ENCODE measurements around the gene GCH1.
"Not testable (repeated sequence)": the region's sequence is repeated elsewhere in the genome, so short reads cannot be mapped to it uniquely, and the experiment has no call there.

GCH1 gene

GRCh38 chr14:54805445-54806322, 96.9 kb downstream of the GCH1 start:
- no peaks in the 10 kb centered on the region for H3K36me3 ChIP-seq (ENCODE audit: control insufficient read depth, insufficient read depth, low read length)
- H3K4me3 ChIP-seq (ENCODE audit: insufficient read depth, low read depth, low read length, poor library complexity, severe bottlenecking), result no peak overlapping the region
- no peaks in the 10 kb centered on the region for H3K4me1 ChIP-seq (ENCODE audit: control insufficient read depth, insufficient read depth, low read length, poor library complexity, severe bottlenecking)
- H3K9me3 ChIP-seq (ENCODE audit: control insufficient read depth, low read length), result no peaks in the 10 kb centered on the region
- no peak overlapping the region for H3K27ac ChIP-seq (ENCODE audit: insufficient read depth, low read length, poor library complexity, severe bottlenecking)
- no peaks in the 10 kb centered on the region for H3K27me3 ChIP-seq (replicated peaks; ENCODE audit: control insufficient read depth, insufficient read depth, low read length, poor library complexity, severe bottlenecking)
- peak; percentile 32 to 50 (median 41) for DNase-seq

- Histone ChIP-seq H3K9me3 (ENCODE audit: control insufficient read depth, low read length) (no peaks in the 10 kb centered on the region), H3K4me1 (ENCODE audit: control insufficient read depth, insufficient read depth, low read length, poor library complexity, severe bottlenecking) (no peaks in the 10 kb centered on the region), H3K4me3 (ENCODE audit: insufficient read depth, low read depth, low read length, poor library complexity, severe bottlenecking) (no peak overlapping the region), H3K27me3 (replicated peaks; ENCODE audit: control insufficient read depth, insufficient read depth, low read length, poor library complexity, severe bottlenecking) (no peaks in the 10 kb centered on the region), H3K36me3 (ENCODE audit: control insufficient read depth, insufficient read depth, low read length) (no peaks in the 10 kb centered on the region), H3K27ac (ENCODE audit: insufficient read depth, low read length, poor library complexity, severe bottlenecking) (no peak overlapping the region)
- no peak for DNase-seq
Observed at GRCh38 chr14:54805070-54805444, 97.6 kb downstream of the GCH1 start.

- Histone ChIP-seq H3K36me3 (ENCODE audit: control insufficient read depth, insufficient read depth, low read length) (no peaks in the 10 kb centered on the region), H3K9me3 (ENCODE audit: control insufficient read depth, low read length) (no peaks in the 10 kb centered on the region), H3K4me1 (ENCODE audit: control insufficient read depth, insufficient read depth, low read length, poor library complexity, severe bottlenecking) (no peaks in the 10 kb centered on the region), H3K27me3 (replicated peaks; ENCODE audit: control insufficient read depth, insufficient read depth, low read length, poor library complexity, severe bottlenecking) (no peaks in the 10 kb centered on the region), H3K4me3 (ENCODE audit: insufficient read depth, low read depth, low read length, poor library complexity, severe bottlenecking) (no peak overlapping the region), H3K27ac (ENCODE audit: insufficient read depth, low read length, poor library complexity, severe bottlenecking) (no peak overlapping the region)
- DNase-seq, result no peak
Observed at GRCh38 chr14:54804538-54805041, 98.0 kb downstream of the GCH1 start.

- Histone ChIP-seq H3K4me3 (ENCODE audit: insufficient read depth, low read depth, low read length, poor library complexity, severe bottlenecking) (no peak overlapping the region), H3K27me3 (replicated peaks; ENCODE audit: control insufficient read depth, insufficient read depth, low read length, poor library complexity, severe bottlenecking) (no peaks in the 10 kb centered on the region), H3K27ac (ENCODE audit: insufficient read depth, low read length, poor library complexity, severe bottlenecking) (no peak overlapping the region), H3K9me3 (ENCODE audit: control insufficient read depth, low read length) (no peaks in the 10 kb centered on the region), H3K4me1 (ENCODE audit: control insufficient read depth, insufficient read depth, low read length, poor library complexity, severe bottlenecking) (no peaks in the 10 kb centered on the region), H3K36me3 (ENCODE audit: control insufficient read depth, insufficient read depth, low read length) (no peaks in the 10 kb centered on the region)
- no peak for DNase-seq
Observed at GRCh38 chr14:54803926-54804537, 98.6 kb downstream of the GCH1 start.

- H3K4me1 ChIP-seq (ENCODE audit: control insufficient read depth, insufficient read depth, low read length, poor library complexity, severe bottlenecking), result no peaks in the 10 kb centered on the region
- no peak overlapping the region for H3K4me3 ChIP-seq (ENCODE audit: insufficient read depth, low read depth, low read length, poor library complexity, severe bottlenecking)
- no peaks in the 10 kb centered on the region for H3K27me3 ChIP-seq (replicated peaks; ENCODE audit: control insufficient read depth, insufficient read depth, low read length, poor library complexity, severe bottlenecking)
- peak in 2 of 3 donors; percentile 6 to 11 for DNase-seq
- H3K9me3 ChIP-seq (ENCODE audit: control insufficient read depth, low read length), result no peaks in the 10 kb centered on the region
- no peaks in the 10 kb centered on the region for H3K36me3 ChIP-seq (ENCODE audit: control insufficient read depth, insufficient read depth, low read length)
- H3K27ac ChIP-seq (ENCODE audit: insufficient read depth, low read length, poor library complexity, severe bottlenecking), result no peak overlapping the region
Observed at GRCh38 chr14:54803396-54803795, 99.2 kb downstream of the GCH1 start.

- H3K4me1 ChIP-seq (ENCODE audit: control insufficient read depth, insufficient read depth, low read length, poor library complexity, severe bottlenecking); H3K27me3 ChIP-seq (replicated peaks; ENCODE audit: control insufficient read depth, insufficient read depth, low read length, poor library complexity, severe bottlenecking); H3K9me3 ChIP-seq (ENCODE audit: control insufficient read depth, low read length); H3K27ac ChIP-seq (ENCODE audit: insufficient read depth, low read length, poor library complexity, severe bottlenecking); H3K36me3 ChIP-seq (ENCODE audit: control insufficient read depth, insufficient read depth, low read length); H3K4me3 ChIP-seq (ENCODE audit: insufficient read depth, low read depth, low read length, poor library complexity, severe bottlenecking); DNase-seq: not testable (repeated sequence)
Observed at GRCh38 chr14:54801482-54801881, 101.1 kb downstream of the GCH1 start.

GRCh38 chr14:54798465-54799124, 104.0 kb downstream of the GCH1 start:
- Histone ChIP-seq H3K4me3 (ENCODE audit: insufficient read depth, low read depth, low read length, poor library complexity, severe bottlenecking) (no peak overlapping the region), H3K4me1 (ENCODE audit: control insufficient read depth, insufficient read depth, low read length, poor library complexity, severe bottlenecking) (no peaks in the 10 kb centered on the region), H3K27me3 (replicated peaks; ENCODE audit: control insufficient read depth, insufficient read depth, low read length, poor library complexity, severe bottlenecking) (no peaks in the 10 kb centered on the region), H3K9me3 (ENCODE audit: control insufficient read depth, low read length) (no peaks in the 10 kb centered on the region), H3K36me3 (ENCODE audit: control insufficient read depth, insufficient read depth, low read length) (no peaks in the 10 kb centered on the region), H3K27ac (ENCODE audit: insufficient read depth, low read length, poor library complexity, severe bottlenecking) (no peak overlapping the region)
- no peak for DNase-seq

- no peak for DNase-seq
- Histone ChIP-seq H3K4me1 (ENCODE audit: control insufficient read depth, insufficient read depth, low read length, poor library complexity, severe bottlenecking) (no peaks in the 10 kb centered on the region), H3K9me3 (ENCODE audit: control insufficient read depth, low read length) (no peaks in the 10 kb centered on the region), H3K36me3 (ENCODE audit: control insufficient read depth, insufficient read depth, low read length) (no peaks in the 10 kb centered on the region), H3K4me3 (ENCODE audit: insufficient read depth, low read depth, low read length, poor library complexity, severe bottlenecking) (no peak overlapping the region), H3K27ac (ENCODE audit: insufficient read depth, low read length, poor library complexity, severe bottlenecking) (no peak overlapping the region), H3K27me3 (replicated peaks; ENCODE audit: control insufficient read depth, insufficient read depth, low read length, poor library complexity, severe bottlenecking) (no peaks in the 10 kb centered on the region)
Observed at GRCh38 chr14:54797986-54798385, 104.6 kb downstream of the GCH1 start.

GRCh38 chr14:54797556-54797955, 105.1 kb downstream of the GCH1 start:
- no peak for DNase-seq
- Histone ChIP-seq H3K4me1 (ENCODE audit: control insufficient read depth, insufficient read depth, low read length, poor library complexity, severe bottlenecking) (no peaks in the 10 kb centered on the region), H3K27me3 (replicated peaks; ENCODE audit: control insufficient read depth, insufficient read depth, low read length, poor library complexity, severe bottlenecking) (no peaks in the 10 kb centered on the region)

GRCh38 chr14:54796961-54797360, 105.7 kb downstream of the GCH1 start:
- no peak for DNase-seq
- Histone ChIP-seq H3K4me1 (ENCODE audit: control insufficient read depth, insufficient read depth, low read length, poor library complexity, severe bottlenecking) (no peaks in the 10 kb centered on the region), H3K36me3 (ENCODE audit: control insufficient read depth, insufficient read depth, low read length) (no peaks in the 10 kb centered on the region), H3K27me3 (replicated peaks; ENCODE audit: control insufficient read depth, insufficient read depth, low read length, poor library complexity, severe bottlenecking) (no peaks in the 10 kb centered on the region), H3K4me3 (ENCODE audit: insufficient read depth, low read depth, low read length, poor library complexity, severe bottlenecking) (no peak overlapping the region), H3K9me3 (ENCODE audit: control insufficient read depth, low read length) (no peaks in the 10 kb centered on the region), H3K27ac (ENCODE audit: insufficient read depth, low read length, poor library complexity, severe bottlenecking) (no peak overlapping the region)

More at GRCh38 chr14:54797556-54797955, 105.1 kb downstream of the GCH1 start:
- Histone ChIP-seq H3K27ac (ENCODE audit: insufficient read depth, low read length, poor library complexity, severe bottlenecking) (no peak overlapping the region), H3K36me3 (ENCODE audit: control insufficient read depth, insufficient read depth, low read length) (no peaks in the 10 kb centered on the region), H3K4me3 (ENCODE audit: insufficient read depth, low read depth, low read length, poor library complexity, severe bottlenecking) (no peak overlapping the region), H3K9me3 (ENCODE audit: control insufficient read depth, low read length) (no peaks in the 10 kb centered on the region)
